ENCODE measurements around the gene NEUROG1. TPM values are rescaled to one million over a fixed set of nuclear protein-coding genes. Genes with fewer than 3 reads are reported as not detected.
A peak's percentile ranks its signal among the peaks of the same experiment; 100 is the strongest.

NEUROG1 gene, protein sequence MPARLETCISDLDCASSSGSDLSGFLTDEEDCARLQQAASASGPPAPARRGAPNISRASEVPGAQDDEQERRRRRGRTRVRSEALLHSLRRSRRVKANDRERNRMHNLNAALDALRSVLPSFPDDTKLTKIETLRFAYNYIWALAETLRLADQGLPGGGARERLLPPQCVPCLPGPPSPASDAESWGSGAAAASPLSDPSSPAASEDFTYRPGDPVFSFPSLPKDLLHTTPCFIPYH
- not detected for polyA plus RNA-seq (2013, experiment 1 of 2; ENCODE audit: insufficient read length)
- polyA plus RNA-seq (2013, experiment 2 of 2; ENCODE audit: insufficient read length): not detected

DNA sequence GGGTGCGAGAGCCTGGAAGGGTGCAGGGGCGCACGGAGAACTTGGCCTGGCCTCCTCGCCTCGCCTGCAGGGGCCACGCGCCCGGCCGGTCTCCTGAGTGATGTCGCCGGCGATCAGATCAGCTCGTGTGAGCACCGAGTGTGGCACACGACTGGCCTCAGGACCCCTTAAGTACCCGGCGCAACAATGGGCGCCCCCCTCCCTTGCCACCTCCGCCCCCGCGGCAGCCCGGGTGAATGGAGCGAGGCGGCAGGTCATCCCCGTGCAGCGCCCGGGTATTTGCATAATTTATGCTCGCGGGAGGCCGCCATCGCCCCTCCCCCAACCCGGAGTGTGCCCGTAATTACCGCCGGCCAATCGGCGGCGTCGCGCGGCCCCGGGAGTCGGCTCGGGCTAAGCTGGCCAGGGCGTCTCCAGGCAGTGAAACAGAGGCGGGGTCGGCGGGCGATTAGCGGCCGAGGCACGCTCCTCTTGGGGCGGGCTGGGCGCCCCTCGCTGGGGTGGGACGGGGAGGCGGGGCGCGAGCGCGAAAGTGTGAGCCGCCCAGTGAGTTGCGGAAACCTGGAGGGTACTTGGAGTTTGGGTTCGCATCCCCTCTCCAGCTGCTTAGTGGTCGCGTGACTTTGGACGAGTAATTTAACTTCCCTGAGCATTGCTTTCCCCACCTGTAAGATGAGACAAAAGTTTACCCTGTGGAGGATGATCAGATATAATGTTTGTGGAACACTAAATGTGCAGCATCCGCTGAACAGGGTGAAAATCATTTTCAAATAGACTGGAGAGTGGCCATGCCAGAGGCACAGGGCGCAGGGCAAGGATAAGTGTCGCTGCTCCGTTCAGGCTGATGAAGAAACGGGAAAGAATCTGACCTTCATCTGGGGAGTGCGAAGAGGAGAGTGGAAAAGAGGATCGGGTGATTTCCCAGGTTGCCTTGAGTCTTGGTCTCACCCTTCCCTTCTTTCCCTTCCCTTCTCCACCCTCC is at the start of gene NEUROG1:
NEUROG1 (minus strand) TSS at position 145 of the 982 bp plus-strand sequence. CDS start 274 bp downstream, outside the sequence.
- DNase-seq: no peak

- DNase-seq: no peak
These were observed 49.2 kb upstream of the NEUROG1 start for GRCh38 chr5:135584918-135585317.

- DNase-seq: no peak
These were observed 48.5 kb upstream of the NEUROG1 start for GRCh38 chr5:135584276-135584675.

DNA sequence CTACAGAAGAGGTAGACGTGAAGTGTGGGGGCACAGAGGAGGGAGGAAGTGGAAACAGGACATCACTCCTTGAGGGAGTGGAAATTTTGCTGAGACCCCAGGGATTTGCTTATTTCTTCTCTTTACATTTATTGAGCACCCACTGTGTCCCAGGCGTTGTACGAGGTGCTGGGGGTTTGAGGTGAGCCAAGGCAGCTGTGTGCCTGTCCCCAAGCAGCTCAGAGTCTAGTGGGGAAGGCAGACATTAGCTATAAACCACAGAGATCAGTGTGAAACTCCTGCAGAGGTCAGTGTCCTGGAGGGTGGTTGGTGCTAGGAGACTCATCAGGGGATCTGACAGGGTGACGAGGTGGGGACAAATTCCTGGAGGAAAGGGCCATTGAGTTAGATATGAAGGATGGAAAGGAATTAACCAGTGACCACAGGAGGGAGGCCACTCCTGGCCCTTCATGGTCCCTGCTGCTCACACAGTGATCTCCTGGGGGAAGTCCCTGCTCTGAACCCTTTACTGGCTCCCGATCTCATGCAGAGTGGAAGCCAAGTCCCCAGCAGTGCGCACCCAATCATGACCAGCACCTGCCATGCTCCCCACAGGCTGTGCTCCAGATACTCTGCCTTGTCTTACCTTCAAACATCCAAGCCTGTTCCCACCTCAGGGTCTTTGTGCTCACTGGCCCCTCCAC is 46.5 kb upstream of the NEUROG1 start:
- DNase-seq: no peak

DNA sequence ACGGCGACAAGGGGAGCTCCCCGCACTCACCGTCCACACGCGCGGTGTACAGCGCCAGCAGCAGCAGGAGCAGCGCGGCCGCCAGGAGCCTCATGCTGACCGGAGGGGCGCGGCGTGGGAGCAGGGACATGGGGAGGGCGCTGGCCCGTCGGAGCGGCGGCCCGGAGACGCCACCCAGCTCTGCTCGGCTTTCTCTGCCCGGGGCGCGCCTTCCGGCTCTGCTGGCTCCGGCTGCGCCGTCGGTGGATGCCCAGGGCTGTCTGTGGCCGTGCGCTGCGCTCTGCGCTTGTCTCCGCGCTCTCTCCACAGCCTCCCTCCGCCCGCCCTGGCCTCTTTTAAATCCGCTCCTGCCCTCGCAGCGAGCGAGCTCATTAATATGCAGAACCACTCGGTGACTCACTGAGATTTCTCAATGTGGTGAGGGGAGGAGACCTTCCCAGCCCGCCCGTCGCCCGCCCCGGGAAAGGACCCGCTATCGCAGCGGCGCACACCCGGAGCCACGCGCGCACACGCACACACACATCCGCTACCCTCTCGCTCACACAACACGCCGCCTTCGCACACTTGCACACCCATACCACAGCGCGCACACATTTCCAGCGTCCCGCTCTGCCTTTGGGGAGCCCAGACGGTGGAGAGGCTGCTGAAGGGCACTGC is 43.0 kb upstream of the NEUROG1 start, which contains the start of gene CXCL14:
CXCL14 (minus strand) TSS at position 307 of the 657 bp plus-strand sequence; CDS start at position 94, 213 bp downstream.
- peak; percentile 86 for DNase-seq

DNA sequence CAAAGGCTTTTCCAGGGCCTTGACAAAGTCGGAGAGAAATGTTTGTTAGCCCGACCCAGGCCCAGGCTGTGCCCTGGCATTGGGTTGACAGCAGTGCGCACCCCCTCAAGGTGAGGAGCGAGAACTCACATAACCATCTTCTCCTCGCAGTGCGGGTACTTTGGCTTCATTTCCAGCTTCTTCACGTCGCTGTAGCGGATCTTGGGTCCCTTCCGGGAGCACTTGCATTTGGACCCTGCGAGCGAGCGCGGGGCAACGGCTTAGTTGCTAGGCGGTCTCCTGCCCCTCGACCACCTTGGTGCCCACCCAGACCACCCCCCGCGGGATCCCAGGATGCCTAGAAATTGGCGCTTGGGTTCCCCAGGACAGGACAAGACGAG is 42.5 kb upstream of the NEUROG1 start:
- DNase-seq: no peak

GRCh38 chr5:135577421-135577820 is 41.7 kb upstream of the NEUROG1 start:
- no peak for DNase-seq

DNA sequence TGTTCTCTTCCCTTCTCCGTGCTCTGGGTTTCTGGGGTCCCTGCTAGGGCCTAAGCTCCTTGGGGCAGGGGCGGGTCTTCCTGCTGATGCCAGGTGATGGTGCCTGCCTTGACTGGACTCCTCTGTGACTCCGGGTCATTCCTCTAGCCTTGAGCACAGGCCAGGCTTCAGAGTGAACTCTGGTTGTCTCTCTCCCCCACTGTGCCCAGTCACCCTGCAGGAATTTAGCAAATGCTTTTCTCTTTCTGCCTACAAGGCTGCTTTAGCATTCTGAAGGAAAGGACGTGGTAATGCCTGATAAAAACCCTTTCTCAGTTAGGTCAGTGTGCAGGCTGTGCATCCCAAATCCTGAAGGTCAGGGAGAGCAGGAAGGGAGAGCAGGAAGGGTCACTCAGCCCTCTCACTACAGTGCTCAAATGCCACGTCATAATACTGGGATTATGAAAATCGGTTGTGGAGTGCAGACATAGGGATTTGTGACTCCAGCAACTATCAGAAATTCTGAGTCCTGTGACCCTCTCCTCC is 40.4 kb upstream of the NEUROG1 start:
- DNase-seq: peak; percentile 77

- DNase-seq: no peak
These were observed 38.7 kb upstream of the NEUROG1 start for GRCh38 chr5:135574493-135574892.

- DNase-seq: no peak
These were observed 36.1 kb upstream of the NEUROG1 start for GRCh38 chr5:135571902-135572301.

- no peak for DNase-seq
These were observed 35.4 kb upstream of the NEUROG1 start for GRCh38 chr5:135571066-135571609.

DNA sequence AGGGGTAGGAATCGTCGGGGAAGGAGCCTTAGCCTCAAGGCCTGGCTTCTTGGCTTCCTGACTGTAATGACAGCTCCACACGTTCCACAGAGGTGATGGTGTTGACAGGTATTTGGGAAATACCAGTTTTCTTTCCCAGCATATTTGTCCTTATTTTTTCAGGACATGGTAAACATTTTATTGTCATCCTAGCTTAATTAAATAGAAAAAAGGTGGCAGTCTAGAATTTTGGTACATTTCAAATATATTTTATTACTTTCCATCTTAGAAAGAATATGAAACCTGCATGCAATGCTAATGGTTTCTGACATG is 34.6 kb upstream of the NEUROG1 start:
- no peak for DNase-seq

- peak; percentile 40 for DNase-seq
These were observed 34.1 kb upstream of the NEUROG1 start for GRCh38 chr5:135569755-135570452.

DNA sequence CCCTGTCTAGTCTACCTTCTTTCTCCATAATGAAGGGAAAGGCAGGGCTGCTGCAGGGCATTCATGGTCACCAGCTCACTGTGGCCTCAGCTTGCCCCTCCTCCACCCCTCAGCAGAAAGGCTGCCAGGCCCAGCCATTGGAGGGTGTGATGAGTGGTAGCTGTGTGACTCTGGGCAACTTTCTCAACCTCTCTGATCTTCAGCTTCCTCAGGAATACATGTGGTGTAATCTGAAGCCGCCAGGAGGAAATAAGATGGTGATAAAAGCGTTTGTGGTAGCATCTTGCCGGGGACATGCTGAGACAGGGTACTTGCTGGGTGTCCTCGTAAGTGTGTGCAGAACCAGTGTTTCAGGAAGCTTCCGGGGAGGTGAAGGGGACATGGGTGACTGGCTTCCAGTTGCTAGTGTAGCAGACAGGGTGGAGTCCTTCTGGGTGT is 33.2 kb upstream of the NEUROG1 start:
- DNase-seq: no peak

DNA sequence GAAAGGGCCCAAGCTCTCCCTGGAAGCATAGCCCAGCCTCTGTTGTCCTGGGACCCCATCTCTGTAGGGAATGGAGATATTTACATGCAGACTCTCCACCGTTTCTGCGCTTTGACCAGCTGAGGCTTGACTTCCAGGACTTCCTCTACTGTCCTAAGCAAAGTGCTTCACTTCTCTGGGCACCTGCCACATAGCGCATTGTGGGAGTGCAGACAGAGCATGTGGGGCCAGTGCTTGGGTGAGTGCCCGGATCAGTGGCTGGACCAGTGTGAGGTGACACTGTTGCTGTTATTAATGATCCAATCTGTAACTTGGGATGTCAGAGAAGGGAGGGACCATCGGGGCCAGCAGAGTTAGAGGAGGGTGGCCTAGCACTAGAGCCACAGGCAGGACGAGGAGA is 32.5 kb upstream of the NEUROG1 start:
- no peak for DNase-seq

GRCh38 chr5:135567661-135568060 is 31.9 kb upstream of the NEUROG1 start:
- peak; percentile 60 for DNase-seq

GRCh38 chr5:135566422-135567400 is 30.9 kb upstream of the NEUROG1 start:
- DNase-seq: no peak

- DNase-seq: peak; percentile 56
These were observed 30.1 kb upstream of the NEUROG1 start for GRCh38 chr5:135565725-135566421.

- DNase-seq: no peak
These were observed 29.5 kb upstream of the NEUROG1 start for GRCh38 chr5:135565266-135565665.

Data from fibroblast of skin of scalp (primary cell).